Kidney capillary endothelial cell (primary cell): ENCODE data around the gene BBS1.
"Not testable (repeated sequence)": the region's sequence is repeated elsewhere in the genome, so short reads cannot be mapped to it uniquely, and the experiment has no call there.

Experiments
- DNase-seq: peaks from one replicate; pipeline ENCODE4 v3.0.0-alpha.2; 2018; ENCODE audit warnings: low spot score

Gene BBS1

GRCh38 chr11:66524304-66525040, 14.0 kb downstream of the BBS1 start:
- no peak for DNase-seq

GRCh38 chr11:66529069-66529468, 18.6 kb downstream of the BBS1 start:
- no peak for DNase-seq

- DNase-seq = no peak
These were observed 19.2 kb downstream of the BBS1 start for GRCh38 chr11:66529655-66530054.

- no peak for DNase-seq
These were observed 20.7 kb downstream of the BBS1 start for GRCh38 chr11:66530927-66531709.

- no peak for DNase-seq
These were observed 21.4 kb downstream of the BBS1 start for GRCh38 chr11:66531841-66532240.

GRCh38 chr11:66532784-66533183, 22.3 kb downstream of the BBS1 start:
- DNase-seq = no peak

GRCh38 chr11:66539170-66539869, 28.9 kb downstream of the BBS1 start:
- DNase-seq = no peak

- DNase-seq = no peak
These were observed 29.4 kb downstream of the BBS1 start for GRCh38 chr11:66539870-66540213.

- DNase-seq = not testable (repeated sequence)
These were observed 30.2 kb downstream of the BBS1 start for GRCh38 chr11:66540598-66540997.

GRCh38 chr11:66541892-66542291, 31.5 kb downstream of the BBS1 start:
- DNase-seq = no peak

GRCh38 chr11:66542362-66542761, 31.9 kb downstream of the BBS1 start:
- no peak for DNase-seq

- DNase-seq = peak; percentile 83
These were observed 33.0 kb downstream of the BBS1 start for GRCh38 chr11:66543263-66544107.

GRCh38 chr11:66544952-66545351, 34.5 kb downstream of the BBS1 start:
- not testable (repeated sequence) for DNase-seq

GRCh38 chr11:66545701-66546367, 35.4 kb downstream of the BBS1 start, which contains the start of gene ZDHHC24:
TSS of gene ZDHHC24 (minus strand) at chr11:66546048. CDS start at chr11:66546003, 45 bp downstream.
- peak; percentile 86 for DNase-seq

GRCh38 chr11:66546368-66546965, 36.0 kb downstream of the BBS1 start, which contains the start of gene ACTN3:
TSS of gene ACTN3 (plus strand) at chr11:66546903. CDS start at chr11:66546938, 35 bp downstream.
- no peak for DNase-seq

GRCh38 chr11:66546966-66547661, 36.7 kb downstream of the BBS1 start:
- no peak for DNase-seq

- DNase-seq = no peak
These were observed 37.2 kb downstream of the BBS1 start for GRCh38 chr11:66547662-66548009.

GRCh38 chr11:66548041-66548440, 37.6 kb downstream of the BBS1 start:
- DNase-seq = no peak

- DNase-seq = no peak
These were observed 38.6 kb downstream of the BBS1 start for GRCh38 chr11:66548774-66549630.
